CMK (cell line): ENCODE measurements around the gene SIRT2.

Source experiments
- DNase-seq: peaks from one replicate; pipeline ENCODE4 v3.0.0-alpha.2; 2010; ENCODE audit warnings: low read depth

Gene SIRT2

GRCh38 chr19:38845374-38846024, 53.9 kb downstream of the SIRT2 start:
- DNase-seq, result no peak

DNA sequence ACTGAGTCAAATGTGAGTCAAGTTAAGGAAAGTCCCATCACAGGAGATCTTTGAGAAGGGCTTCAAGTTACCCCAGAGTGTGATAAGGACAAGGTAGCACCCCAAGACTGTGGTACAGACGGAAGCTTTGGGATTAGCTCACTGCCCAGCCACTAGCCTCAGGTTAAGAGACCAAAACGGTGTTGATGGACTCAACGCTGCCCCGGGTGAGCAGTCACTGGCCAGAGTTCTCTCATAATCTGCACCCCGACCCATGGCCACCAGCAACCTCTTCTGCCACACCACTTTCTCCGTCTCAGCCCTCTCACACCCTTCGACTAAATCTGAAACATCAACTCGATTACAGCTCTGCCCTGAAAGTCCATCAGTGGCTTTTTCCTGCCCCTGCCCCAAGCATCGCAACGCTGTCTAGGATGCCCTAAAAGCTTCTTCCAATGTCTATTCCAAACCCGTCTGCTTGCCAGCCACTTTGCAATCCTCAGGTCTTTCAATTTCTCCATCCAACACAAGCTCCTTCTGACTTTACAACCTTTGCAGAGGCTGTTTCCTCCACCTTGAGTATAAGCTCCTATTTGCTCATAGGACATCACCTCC, 55.2 kb downstream of the SIRT2 start:
- DNase-seq, result no peak

DNA sequence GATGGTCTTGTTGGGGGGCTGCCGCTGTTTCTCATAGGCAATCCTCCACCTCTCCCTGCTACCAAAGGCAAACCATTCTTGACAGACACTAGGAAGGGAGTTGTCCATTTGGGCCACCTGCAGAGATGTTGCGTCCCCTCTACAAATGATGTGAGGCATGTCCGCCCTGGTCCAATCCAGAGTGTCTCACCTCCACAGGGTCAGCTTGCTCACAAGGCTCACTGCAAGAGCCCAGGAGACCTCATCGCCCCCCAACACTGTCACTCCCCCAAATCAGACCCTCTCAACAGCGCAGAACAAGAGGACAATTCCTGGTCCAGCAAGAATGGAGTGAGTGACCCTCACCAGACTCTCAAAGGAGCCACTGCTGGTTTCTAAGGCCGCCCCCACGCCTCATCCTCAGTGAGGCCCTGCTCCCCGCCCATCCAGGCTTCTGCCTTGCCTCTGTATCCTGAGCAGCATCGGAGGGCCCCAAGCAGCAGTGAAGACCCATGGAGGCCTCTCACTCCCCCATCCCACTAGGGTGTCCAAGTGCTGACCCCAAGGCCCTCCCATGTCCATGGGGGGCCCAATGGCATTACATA, 56.2 kb downstream of the SIRT2 start:
- DNase-seq, result no peak

DNA sequence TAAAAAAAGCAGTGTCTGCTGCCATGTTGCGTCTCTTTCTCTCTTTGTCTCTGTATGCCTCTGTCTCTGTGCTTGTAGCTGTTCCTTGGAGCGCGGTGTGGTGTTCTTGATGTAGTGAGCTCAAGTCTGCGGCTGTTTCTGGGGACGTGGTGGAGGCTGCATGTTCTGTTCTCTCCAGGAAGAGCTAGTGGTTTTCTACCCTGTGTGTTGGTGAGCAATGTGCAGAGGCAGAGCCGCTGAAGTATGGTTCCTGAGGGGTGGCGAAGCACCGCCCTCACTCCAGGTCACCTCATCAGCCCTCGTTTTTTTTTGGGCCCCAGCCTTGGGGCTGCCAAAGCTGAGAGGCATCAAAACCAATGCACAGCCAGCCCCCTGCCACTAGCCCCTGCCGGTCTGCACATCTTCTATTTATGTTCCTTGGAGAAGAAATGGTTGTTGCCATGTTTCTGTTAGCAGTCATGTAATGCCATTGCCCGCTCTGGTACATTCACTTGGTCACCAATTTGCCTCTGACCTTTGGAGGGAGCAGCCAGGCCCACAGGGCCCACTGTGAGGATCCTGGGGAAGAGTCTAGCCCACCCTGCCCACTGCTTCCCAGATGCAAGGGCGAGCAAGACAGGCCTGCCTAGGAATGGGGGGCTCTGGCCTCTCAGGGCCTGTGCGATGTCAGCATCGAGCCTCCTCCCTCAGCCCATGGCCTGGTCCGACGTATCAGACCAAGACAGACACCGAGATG, 56.8 kb downstream of the SIRT2 start:
- DNase-seq, result no peak

GRCh38 chr19:38841787-38842438, 57.5 kb downstream of the SIRT2 start:
- DNase-seq, result no peak

GRCh38 chr19:38841180-38841766, 58.1 kb downstream of the SIRT2 start:
- DNase-seq, result no peak

GRCh38 chr19:38840583-38840968, 58.8 kb downstream of the SIRT2 start:
- DNase-seq, result no peak

DNA sequence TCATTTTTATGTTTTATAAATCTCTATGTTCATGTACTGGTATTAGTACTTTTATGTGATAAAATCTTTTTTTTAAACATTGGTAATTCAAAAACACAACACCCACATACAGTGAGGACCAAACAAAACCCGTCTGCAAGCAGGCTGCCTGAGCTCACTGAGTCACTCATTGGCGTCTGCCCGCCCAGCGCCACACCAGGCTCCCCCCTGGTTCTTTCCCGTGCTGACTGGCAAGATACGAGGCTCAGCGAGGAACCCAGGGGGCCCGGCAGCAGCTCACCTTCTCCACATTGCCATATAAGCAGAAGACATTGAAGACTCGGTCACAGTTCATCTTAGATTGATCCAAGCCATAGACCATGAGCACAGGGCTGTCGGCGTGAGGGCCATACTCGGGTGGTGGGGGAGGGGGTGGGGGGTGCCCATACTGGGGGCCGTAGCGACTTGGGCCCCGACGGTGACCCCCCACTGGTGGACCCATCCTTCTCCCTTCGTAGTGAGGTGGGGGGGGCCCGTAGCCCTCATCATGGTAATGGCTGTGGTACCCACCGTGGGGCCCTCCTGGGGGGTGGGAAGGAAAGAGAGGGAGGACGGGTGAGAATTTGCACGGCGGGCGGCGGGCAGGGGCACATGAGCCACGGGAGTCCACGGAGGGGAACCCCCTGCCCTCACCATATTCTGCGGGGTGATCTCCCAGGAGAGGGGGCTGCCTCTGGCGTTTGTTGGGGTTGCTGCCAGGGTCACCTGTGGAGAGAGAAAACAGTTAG, 59.4 kb downstream of the SIRT2 start:
- DNase-seq, result no peak

DNA sequence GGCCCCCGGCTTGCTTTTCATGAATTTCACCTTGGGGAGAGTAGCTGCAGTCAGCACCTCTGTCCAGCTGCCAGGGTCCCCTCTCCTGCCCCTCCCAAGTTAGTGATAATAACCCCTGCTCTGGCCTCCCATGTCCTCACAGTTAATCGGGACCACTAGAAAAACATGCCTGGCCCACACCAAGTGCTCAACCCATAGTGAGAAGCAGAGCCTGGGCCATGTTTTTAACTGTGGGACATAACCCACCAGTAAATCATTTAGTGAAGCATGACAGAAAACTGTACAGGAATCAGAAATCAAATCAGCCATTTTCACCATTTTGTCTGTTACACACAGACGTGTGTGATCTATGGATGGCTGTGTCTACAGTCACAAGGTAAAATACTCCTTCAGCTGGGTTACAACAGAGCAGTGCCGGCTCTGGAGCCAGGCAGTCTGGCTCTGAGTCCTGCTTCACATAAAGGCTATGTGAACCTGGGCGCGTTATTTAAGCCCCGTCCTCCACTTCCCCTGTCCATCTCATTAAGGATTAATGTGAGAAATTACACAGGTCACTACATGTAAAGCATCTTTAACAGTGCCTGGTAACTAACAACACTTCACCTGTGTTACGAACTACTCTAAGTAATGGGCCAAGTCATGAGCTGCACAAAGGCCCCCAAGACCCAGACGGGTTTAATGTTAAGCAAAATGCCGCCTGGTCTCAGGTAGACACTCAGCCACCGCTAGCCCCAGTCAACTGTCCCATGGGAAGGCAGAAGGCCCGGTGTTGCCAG, 60.2 kb downstream of the SIRT2 start:
- no peak for DNase-seq

DNA sequence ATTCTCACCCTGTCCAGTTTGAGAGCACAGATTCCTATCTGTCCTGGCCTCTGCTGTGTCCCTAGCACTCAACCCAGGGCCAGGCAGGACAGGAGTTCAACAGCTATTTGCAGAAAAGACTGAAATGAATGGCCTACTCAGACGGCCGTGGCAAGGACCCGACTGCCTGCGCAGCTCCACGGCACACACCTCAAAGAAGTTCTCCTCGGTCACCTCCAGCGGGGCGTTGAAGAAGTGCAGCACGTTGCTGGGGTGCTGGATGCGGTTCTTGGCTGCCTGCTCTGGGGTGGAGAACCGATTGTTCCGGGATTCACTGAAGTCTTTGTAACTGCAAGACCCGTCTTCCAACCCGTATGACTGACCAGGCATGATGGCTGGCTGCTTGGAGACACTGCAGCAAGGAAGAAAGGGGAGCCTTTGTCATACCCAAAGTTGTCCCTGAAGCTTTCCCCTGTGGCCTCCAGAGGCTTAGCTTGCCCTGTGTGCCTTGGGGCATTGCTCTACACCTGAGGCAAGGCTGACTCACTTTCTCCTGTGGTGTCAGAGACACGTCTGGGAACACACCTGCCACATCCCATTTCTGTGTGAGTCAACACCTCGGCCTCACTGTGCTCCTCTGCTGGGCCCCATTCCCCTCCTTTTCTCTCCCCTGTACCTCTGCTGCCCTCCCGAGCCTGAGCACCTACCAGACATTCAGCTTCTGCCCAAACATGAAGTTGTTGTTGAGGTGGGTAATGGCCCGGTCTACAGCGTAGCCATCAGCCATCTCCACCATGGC, 61.0 kb downstream of the SIRT2 start:
- no peak for DNase-seq

GRCh38 chr19:38837656-38838121, 61.7 kb downstream of the SIRT2 start:
- no peak for DNase-seq

DNA sequence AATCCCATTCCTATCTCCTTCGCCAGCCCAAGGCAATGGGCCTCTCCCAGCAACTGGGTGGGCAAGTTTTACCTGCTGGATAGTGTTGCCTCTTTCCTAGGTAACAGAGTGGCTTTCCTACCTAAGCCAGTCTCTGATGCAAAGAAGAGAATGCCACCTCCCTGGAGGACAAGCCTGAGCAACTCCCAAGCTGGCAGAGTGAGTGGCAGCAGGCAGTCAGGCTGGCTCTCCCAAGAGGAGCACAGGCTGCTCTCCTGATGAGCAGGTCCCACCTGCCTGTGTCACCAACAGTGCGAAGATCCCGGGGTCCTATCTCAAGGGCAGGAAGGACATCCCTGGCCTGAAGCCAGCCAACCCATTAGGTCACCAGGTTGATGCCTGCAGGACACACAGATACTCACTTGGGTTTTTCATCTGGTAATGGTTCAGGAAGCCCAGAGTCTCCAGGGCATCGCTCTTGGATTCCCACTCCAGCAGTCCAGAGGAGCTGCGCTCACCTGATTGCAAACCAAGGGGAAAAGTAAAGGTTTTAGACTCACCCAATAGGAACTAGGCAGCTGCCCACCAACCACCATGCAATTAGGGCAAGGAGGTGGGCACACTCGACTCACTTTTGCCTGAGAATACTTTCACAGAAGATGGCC, 62.3 kb downstream of the SIRT2 start:
- DNase-seq, result no peak

GRCh38 chr19:38836159-38836982, 63.0 kb downstream of the SIRT2 start:
- DNase-seq, result no peak

- DNase-seq, result no peak
Measured at GRCh38 chr19:38834590-38834989, 64.8 kb downstream of the SIRT2 start.

DNA sequence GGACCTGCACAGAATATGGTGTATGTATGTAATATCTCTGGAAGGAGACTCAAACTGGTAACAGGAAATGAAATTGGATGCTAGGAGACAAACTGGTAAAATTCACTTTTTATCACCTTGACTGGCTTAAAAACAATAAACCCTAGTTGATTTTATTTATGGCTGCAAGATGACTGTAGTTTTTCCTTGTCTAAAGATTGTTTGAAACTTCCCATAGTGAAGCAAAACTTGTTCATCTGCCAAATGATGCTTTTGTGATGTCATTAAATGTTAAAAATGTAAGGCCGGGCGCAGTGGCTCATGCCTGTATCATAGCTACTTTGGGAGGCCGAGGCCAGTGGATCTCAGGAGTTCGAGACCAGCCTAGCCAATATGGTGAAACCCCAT, 65.3 kb downstream of the SIRT2 start:
- DNase-seq, result no peak

GRCh38 chr19:38833092-38833425, 66.4 kb downstream of the SIRT2 start:
- no peak for DNase-seq

- no peak for DNase-seq
Measured at GRCh38 chr19:38831142-38831605, 68.2 kb downstream of the SIRT2 start.

DNA sequence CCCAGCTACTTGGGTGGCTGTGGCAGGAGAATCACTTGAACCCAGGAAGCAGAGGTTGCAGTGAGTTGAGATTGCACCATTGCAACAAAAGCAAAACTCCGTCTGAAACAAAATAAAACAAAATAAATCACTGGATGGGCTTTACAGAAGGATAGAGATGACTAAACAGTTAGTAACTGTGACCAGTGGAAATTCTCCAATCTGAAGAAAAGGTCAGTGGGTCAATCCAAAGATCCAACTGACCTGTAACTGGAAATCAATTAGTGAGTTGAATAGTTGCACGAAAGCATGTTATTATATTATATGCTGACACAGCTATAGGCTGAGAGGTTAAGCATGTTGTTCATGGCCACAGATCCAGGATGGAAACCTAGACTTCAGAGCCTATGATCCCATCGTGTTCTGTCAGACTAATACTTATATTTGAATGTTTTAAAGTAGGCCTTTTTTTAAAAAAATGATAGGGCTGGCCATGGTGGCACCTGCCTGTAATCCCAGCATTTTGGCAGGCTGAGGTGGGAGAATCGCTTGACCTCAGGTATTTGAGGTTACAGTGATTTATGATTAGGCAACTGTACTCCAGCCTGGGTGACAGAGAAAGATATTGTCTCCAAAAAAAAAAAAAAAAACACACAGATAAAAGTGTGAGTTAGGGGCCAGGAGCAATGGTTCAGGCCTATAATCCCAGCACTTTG, 69.2 kb downstream of the SIRT2 start:
- DNase-seq, result no peak
